ENCODE data around the gene MTA1.

The MTA1 gene

GRCh38 chr14:105490572-105491365 lies 71.1 kb downstream of the MTA1 start, which contains the start of gene TEDC1:
Gene TEDC1, plus strand, starts transcription at chr14:105491246. Its CDS starts 130 bp downstream, at chr14:105491376.
- peak within 1 kb of the TSS; percentile 96 for H3K27ac ChIP-seq
- peak; percentile 96 for TF ChIP-seq CTCF (IDR thresholded peaks at IDR 0.05)
- peaks cover 32% of the 10 kb centered on the region for H3K27me3 ChIP-seq
- H3K4me3 ChIP-seq (ENCODE audit: low read depth in 1 of 2, low read length in 1 of 2): peak within 1 kb of the TSS; percentile 81 to 97
- H3K36me3 ChIP-seq: no peaks in the 10 kb centered on the region
- no peaks in the 10 kb centered on the region for H3K9me3 ChIP-seq
- H3K4me1 ChIP-seq (ENCODE audit: control insufficient read depth in 1 of 2, insufficient read depth in 1 of 2, low read depth in 1 of 2, low read length in 1 of 2): peaks cover 32 to 47% of the 10 kb centered on the region in 2 experiments

- Histone ChIP-seq H3K9me3 (no peaks in the 10 kb centered on the region), H3K27me3 (peaks cover 25% of the 10 kb centered on the region), H3K36me3 (no peaks in the 10 kb centered on the region), H3K4me1 (ENCODE audit: control insufficient read depth in 1 of 2, insufficient read depth in 1 of 2, low read depth in 1 of 2, low read length in 1 of 2) (peaks cover 32 to 44% of the 10 kb centered on the region in 2 experiments), H3K4me3 (ENCODE audit: low read depth in 1 of 2, low read length in 1 of 2) (peak overlapping the region; percentile 81 to 97), H3K27ac (peak overlapping the region; percentile 96)
- no peak for TF ChIP-seq CTCF (IDR thresholded peaks at IDR 0.05)
These were observed 71.8 kb downstream of the MTA1 start for GRCh38 chr14:105491366-105491973.

- Histone ChIP-seq H3K27ac (peak overlapping the region; percentile 4), H3K4me1 (ENCODE audit: control insufficient read depth in 1 of 2, insufficient read depth in 1 of 2, low read depth in 1 of 2, low read length in 1 of 2) (peaks cover 28 to 36% of the 10 kb centered on the region in 2 experiments), H3K27me3 (peaks cover 17% of the 10 kb centered on the region), H3K9me3 (no peaks in the 10 kb centered on the region), H3K36me3 (peaks cover under 1% of the 10 kb centered on the region), H3K4me3 (ENCODE audit: low read depth in 1 of 2, low read length in 1 of 2) (peak overlapping the region; percentile 81 to 97)
- no peak for TF ChIP-seq CTCF (IDR thresholded peaks at IDR 0.05)
These were observed 72.7 kb downstream of the MTA1 start for GRCh38 chr14:105492031-105492970.

- H3K9me3 ChIP-seq: no peaks in the 10 kb centered on the region
- H3K4me1 ChIP-seq (ENCODE audit: control insufficient read depth in 1 of 2, insufficient read depth in 1 of 2, low read depth in 1 of 2, low read length in 1 of 2): peaks cover 20 to 27% of the 10 kb centered on the region in 2 experiments
- H3K4me3 ChIP-seq (ENCODE audit: low read depth in 1 of 2, low read length in 1 of 2): no peak overlapping the region
- no peak for TF ChIP-seq CTCF (IDR thresholded peaks at IDR 0.05)
- peaks cover 8% of the 10 kb centered on the region for H3K27me3 ChIP-seq
- H3K36me3 ChIP-seq: peaks cover 8% of the 10 kb centered on the region
- no peak overlapping the region for H3K27ac ChIP-seq
These were observed 73.6 kb downstream of the MTA1 start for GRCh38 chr14:105492971-105493871.
